ENCODE measurements around the gene TEKT2. TPM values are rescaled to one million over a fixed set of nuclear protein-coding genes. Genes with fewer than 3 reads are reported as not detected.
A peak's percentile ranks its signal among the peaks of the same experiment; 100 is the strongest.

Gene TEKT2
- total and polyA plus RNA-seq, 2 experiments from 2014 or later = not detected

GRCh38 chr1:36068866-36069265, 15.0 kb upstream of the TEKT2 start:
- Histone ChIP-seq H3K4me1 (ENCODE audit: insufficient read depth) (no peaks in the 10 kb centered on the region), H3F3A (ENCODE audit: insufficient read depth) (0 out of 2 replicates have a peak, but pooled peaks cover 7% of the 10 kb centered on the region), H3K79me2 (ENCODE audit: insufficient read depth) (no peaks in the 10 kb centered on the region), H2AFZ (no peak overlapping the region), H3K9ac (no peak overlapping the region), H4K20me1 (ENCODE audit: insufficient read depth) (no peaks in the 10 kb centered on the region), H3K36me3 (ENCODE audit: low read depth) (no peaks in the 10 kb centered on the region), H3K9me2 (ENCODE audit: insufficient read depth) (no peaks in the 10 kb centered on the region), H3K27ac (no peak overlapping the region), H3K9me3 (ENCODE audit: low read depth) (no peaks in the 10 kb centered on the region), H3K4me2 (ENCODE audit: unreplicated experiment) (no peak overlapping the region), H3K27me3 (replicated peaks; ENCODE audit: insufficient read depth) (no peaks in the 10 kb centered on the region), H3K4me3 (no peak overlapping the region)
- TF ChIP-seq EZH2 (IDR thresholded peaks at IDR 0.05; ENCODE audit: insufficient read depth, poor library complexity, severe bottlenecking) (no peak), EZH2phosphoT487 (IDR thresholded peaks at IDR 0.05; ENCODE audit: insufficient read depth, low read depth) (no peak)
- WGBS, 2 experiments (ENCODE audit: low coverage in 1 of 2, low lambda C conversion rate in 2 of 2, missing lambda C conversion rate in 2 of 2) = 96 to 97% methylated on average over 2 of the region's 2 CpGs
- DNase-seq = no peak
- in situ Hi-C loops (cut with MboI) = no loop called here

- no peaks in the 10 kb centered on the region for H3K36me3 ChIP-seq (ENCODE audit: low read depth)
- in situ Hi-C loops (cut with MboI) = no loop called here
- H3K27me3 ChIP-seq (replicated peaks; ENCODE audit: insufficient read depth) = no peaks in the 10 kb centered on the region
- H3K4me3 ChIP-seq = no peak overlapping the region
- no peaks in the 10 kb centered on the region for H4K20me1 ChIP-seq (ENCODE audit: insufficient read depth)
- H3K9ac ChIP-seq = no peak overlapping the region
- no peak overlapping the region for H3K27ac ChIP-seq
- no peak overlapping the region for H2AFZ ChIP-seq
- H3K9me2 ChIP-seq (ENCODE audit: insufficient read depth) = no peaks in the 10 kb centered on the region
- H3F3A ChIP-seq (ENCODE audit: insufficient read depth) = 0 out of 2 replicates have a peak, but pooled peaks cover 7% of the 10 kb centered on the region
- no peaks in the 10 kb centered on the region for H3K9me3 ChIP-seq (ENCODE audit: low read depth)
- no peak for DNase-seq
- WGBS, 2 experiments (ENCODE audit: low coverage in 1 of 2, low lambda C conversion rate in 2 of 2, missing lambda C conversion rate in 2 of 2) = 83% methylated on average over 2 of the region's 2 CpGs
- TF ChIP-seq EZH2phosphoT487 (IDR thresholded peaks at IDR 0.05; ENCODE audit: insufficient read depth, low read depth) (no peak), EZH2 (IDR thresholded peaks at IDR 0.05; ENCODE audit: insufficient read depth, poor library complexity, severe bottlenecking) (no peak)
- no peaks in the 10 kb centered on the region for H3K4me1 ChIP-seq (ENCODE audit: insufficient read depth)
- no peaks in the 10 kb centered on the region for H3K79me2 ChIP-seq (ENCODE audit: insufficient read depth)
- H3K4me2 ChIP-seq (ENCODE audit: unreplicated experiment) = no peak overlapping the region
Observed at GRCh38 chr1:36070349-36070748, 13.5 kb upstream of the TEKT2 start.

GRCh38 chr1:36076979-36077573, 6.8 kb upstream of the TEKT2 start:
- H3K36me3 ChIP-seq (ENCODE audit: low read depth) = no peaks in the 10 kb centered on the region
- in situ Hi-C loops (cut with MboI) = no loop called here
- H3K4me1 ChIP-seq (ENCODE audit: insufficient read depth) = peaks cover 11% of the 10 kb centered on the region
- DNase-seq = peak; percentile 22
- H2AFZ ChIP-seq = no peak overlapping the region
- H3K4me3 ChIP-seq = no peak overlapping the region
- no peaks in the 10 kb centered on the region for H3K9me2 ChIP-seq (ENCODE audit: insufficient read depth)
- peaks cover 15% of the 10 kb centered on the region; the same call in 1 of the 2 replicates for H3F3A ChIP-seq (ENCODE audit: insufficient read depth)
- H3K79me2 ChIP-seq (ENCODE audit: insufficient read depth) = no peaks in the 10 kb centered on the region
- no peaks in the 10 kb centered on the region for H4K20me1 ChIP-seq (ENCODE audit: insufficient read depth)
- TF ChIP-seq EZH2phosphoT487 (IDR thresholded peaks at IDR 0.05; ENCODE audit: insufficient read depth, low read depth) = no peak
- H3K4me2 ChIP-seq (ENCODE audit: unreplicated experiment) = no peak overlapping the region
- H3K9me3 ChIP-seq (ENCODE audit: low read depth) = no peaks in the 10 kb centered on the region
- H3K9ac ChIP-seq = no peak overlapping the region
- H3K27ac ChIP-seq = no peak overlapping the region
- 31 to 39% methylated on average over 4 of the region's 4 CpGs for WGBS, 2 experiments (ENCODE audit: low coverage in 1 of 2, low lambda C conversion rate in 2 of 2, missing lambda C conversion rate in 2 of 2)
- H3K27me3 ChIP-seq (replicated peaks; ENCODE audit: insufficient read depth) = no peaks in the 10 kb centered on the region

- H3K4me1 ChIP-seq (ENCODE audit: insufficient read depth) = peaks cover 11% of the 10 kb centered on the region
- no peak overlapping the region for H3K9ac ChIP-seq
- no peak overlapping the region for H3K27ac ChIP-seq
- peaks cover 15% of the 10 kb centered on the region; the same call in 1 of the 2 replicates for H3F3A ChIP-seq (ENCODE audit: insufficient read depth)
- no peaks in the 10 kb centered on the region for H4K20me1 ChIP-seq (ENCODE audit: insufficient read depth)
- no peaks in the 10 kb centered on the region for H3K9me2 ChIP-seq (ENCODE audit: insufficient read depth)
- 6% methylated on average over 3 of the region's 3 CpGs for WGBS, 2 experiments (ENCODE audit: low coverage in 1 of 2, low lambda C conversion rate in 2 of 2, missing lambda C conversion rate in 2 of 2)
- DNase-seq = peak; percentile 50
- H3K27me3 ChIP-seq (replicated peaks; ENCODE audit: insufficient read depth) = no peaks in the 10 kb centered on the region
- H3K36me3 ChIP-seq (ENCODE audit: low read depth) = no peaks in the 10 kb centered on the region
- H3K4me2 ChIP-seq (ENCODE audit: unreplicated experiment) = peak overlapping the region; percentile 6
- no peaks in the 10 kb centered on the region for H3K79me2 ChIP-seq (ENCODE audit: insufficient read depth)
- H3K4me3 ChIP-seq = 0 out of 2 replicates have a peak overlapping the region, but pooled peaks have one; percentile 8
- TF ChIP-seq EZH2phosphoT487 (IDR thresholded peaks at IDR 0.05; ENCODE audit: insufficient read depth, low read depth) = no peak
- TF ChIP-seq EZH2 (IDR thresholded peaks at IDR 0.05; ENCODE audit: insufficient read depth, poor library complexity, severe bottlenecking) = no peak
- H3K9me3 ChIP-seq (ENCODE audit: low read depth) = no peaks in the 10 kb centered on the region
- peak overlapping the region; percentile 34 for H2AFZ ChIP-seq
- in situ Hi-C loops (cut with MboI) = no loop called here
Observed at GRCh38 chr1:36080236-36080635, 3.7 kb upstream of the TEKT2 start.

All from GM23248 (cell line).